Hepatocyte (in vitro differentiated cells): ENCODE results near the gene KCNN3. TPM values are rescaled to one million over a fixed set of nuclear protein-coding genes. Genes with fewer than 3 reads are reported as not detected.
A peak's percentile ranks its signal among the peaks of the same experiment; 100 is the strongest.

ENCODE experiments used
- DNase-seq: peaks from one replicate; pipeline ENCODE4 v3.0.0-alpha.2; 2016; ENCODE audit warnings: low spot score
- H2AFZ ChIP-seq: fragments of 200-600 bp; sonication (generic); 2 replicates; pipeline ENCODE4 v1.6.0; 2016; ENCODE audit warnings: antibody characterized with exemption, mild to moderate bottlenecking
- H3K27ac ChIP-seq: fragments of 200-600 bp; sonication (generic); 2 replicates; pipeline ENCODE4 v1.5.1; 2016; ENCODE audit warnings: mild to moderate bottlenecking
- H3K27me3 ChIP-seq: fragments of 200-600 bp; sonication (generic); 2 replicates; pipeline ENCODE4 v1.6.1; 2016
- H3K36me3 ChIP-seq: fragments of 200-600 bp; sonication (generic); replicated peaks from 2 replicates; pipeline ENCODE4 v1.5.1; 2016; ENCODE audit warnings: low read depth; ENCODE audit not compliant: insufficient read depth
- H3K4me1 ChIP-seq: fragments of 200-600 bp; sonication (generic); 2 replicates; pipeline ENCODE4 v1.5.1; 2016; ENCODE audit warnings: mild to moderate bottlenecking, moderate library complexity; ENCODE audit not compliant: insufficient read depth
- H3K4me2 ChIP-seq: fragments of 200-600 bp; sonication (generic); 2 replicates; pipeline ENCODE4 v1.6.0; 2016
- H3K4me3 ChIP-seq: fragments of 200-600 bp; sonication (generic); 2 replicates; pipeline ENCODE4 v1.5.1; 2016; ENCODE audit warnings: mild to moderate bottlenecking
- H3K79me2 ChIP-seq: fragments of 200-600 bp; sonication (generic); 2 replicates; pipeline ENCODE4 v1.6.0; 2017; ENCODE audit warnings: mild to moderate bottlenecking
- H3K9me2 ChIP-seq: fragments of 200-600 bp; sonication (generic); replicated peaks from 2 replicates; pipeline ENCODE4 v1.6.0; 2017; ENCODE audit warnings: mild to moderate bottlenecking; ENCODE audit not compliant: insufficient read depth
- H3K9me3 ChIP-seq: fragments of 200-600 bp; sonication (generic); 2 replicates; pipeline ENCODE4 v1.5.1; 2016; ENCODE audit warnings: low read depth, mild to moderate bottlenecking
- H4K20me1 ChIP-seq: fragments of 200-600 bp; sonication (generic); 2 replicates; pipeline ENCODE4 v1.6.0; 2016; ENCODE audit warnings: mild to moderate bottlenecking; ENCODE audit not compliant: insufficient read depth, poor library complexity, severe bottlenecking
- EZH2 ChIP-seq: fragments of 200-600 bp; sonication (generic); IDR thresholded peaks from 2 replicates; pipeline ENCODE4 v1.6.1; 2016; ENCODE audit warnings: antibody characterized with exemption, mild to moderate bottlenecking, borderline replicate concordance
- EZH2phosphoT487 ChIP-seq: fragments of 200-600 bp; sonication (generic); IDR thresholded peaks from one replicate; pipeline ENCODE4 v1.6.1; 2018; ENCODE audit warnings: antibody characterized with exemption, mild to moderate bottlenecking, low read depth, moderate library complexity; ENCODE audit not compliant: unreplicated experiment, severe bottlenecking
- WGBS: methylation state at CpG from one replicate; pipeline ENCODE4 v1.1.6; 2016; ENCODE audit warnings: low lambda C conversion rate; ENCODE audit errors: missing lambda C conversion rate; 5-methylcytosine and 5-hydroxymethylcytosine counted together
- polyA plus RNA-seq: library from polyadenylated mRNA; unstranded; fragments of >200 nt; fragmentation: Nextera tagmentation; extraction: Ambion mirVana; gene quantifications from 2 replicates; pipeline ENCODE4 v1.2.1, GENCODE V29; 2016
- total RNA-seq: library from RNA; depleted of rRNA; stranded (reverse); fragments of >200 nt; gene quantifications from 2 replicates; pipeline ENCODE4 v1.2.3, GENCODE V29; 2014
- TF ChIP-seq, protein P1 (sequence below): fragments of 200-600 bp; sonication (generic); IDR thresholded peaks from 2 replicates; pipeline ENCODE4 v1.5.1; 2016; ENCODE audit warnings: antibody characterized with exemption, mild to moderate bottlenecking; ENCODE audit not compliant: poor library complexity

KCNN3 gene
- total and polyA plus RNA-seq, 2 experiments from 2014 or later, result 0.56 to 0.67 TPM

GRCh38 chr1:154813300-154813816 lies 56.7 kb downstream of the KCNN3 start:
- peak; percentile 32 for DNase-seq
- no peak overlapping the region for H2AFZ ChIP-seq

DNA sequence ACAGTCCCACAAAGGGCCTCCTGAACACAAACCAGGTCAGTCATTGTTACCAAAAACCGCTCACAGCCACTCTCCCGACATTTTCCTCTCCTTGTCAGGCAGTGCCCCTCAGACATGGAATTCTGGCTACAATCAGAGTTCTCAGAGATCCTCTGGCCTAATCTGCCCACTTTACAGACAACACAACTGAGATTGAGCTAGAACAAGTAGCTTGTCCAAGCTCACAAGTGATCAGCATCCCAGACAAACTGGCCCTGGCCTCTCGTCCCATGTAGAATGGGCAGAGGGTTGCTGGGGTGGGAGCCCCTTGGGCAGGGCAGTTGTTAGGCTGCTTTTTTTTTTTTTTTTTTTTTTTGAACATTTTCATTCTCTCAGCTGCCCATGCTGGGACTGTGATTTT lies 57.2 kb downstream of the KCNN3 start:
- Histone ChIP-seq H3K4me2 (no peak overlapping the region), H3K27ac (no peak overlapping the region), H3K4me1 (no peaks in the 10 kb centered on the region), H4K20me1 (no peaks in the 10 kb centered on the region), H3K9me3 (no peaks in the 10 kb centered on the region), H3K4me3 (no peak overlapping the region), H3K79me2 (no peaks in the 10 kb centered on the region), H2AFZ (no peak overlapping the region), H3K27me3 (peaks cover 17% of the 10 kb centered on the region), H3K36me3 (no peaks in the 10 kb centered on the region), H3K9me2 (no peaks in the 10 kb centered on the region)
- WGBS, result 85% methylated on average over 3 of the region's 3 CpGs
- TF ChIP-seq, protein P1, sequence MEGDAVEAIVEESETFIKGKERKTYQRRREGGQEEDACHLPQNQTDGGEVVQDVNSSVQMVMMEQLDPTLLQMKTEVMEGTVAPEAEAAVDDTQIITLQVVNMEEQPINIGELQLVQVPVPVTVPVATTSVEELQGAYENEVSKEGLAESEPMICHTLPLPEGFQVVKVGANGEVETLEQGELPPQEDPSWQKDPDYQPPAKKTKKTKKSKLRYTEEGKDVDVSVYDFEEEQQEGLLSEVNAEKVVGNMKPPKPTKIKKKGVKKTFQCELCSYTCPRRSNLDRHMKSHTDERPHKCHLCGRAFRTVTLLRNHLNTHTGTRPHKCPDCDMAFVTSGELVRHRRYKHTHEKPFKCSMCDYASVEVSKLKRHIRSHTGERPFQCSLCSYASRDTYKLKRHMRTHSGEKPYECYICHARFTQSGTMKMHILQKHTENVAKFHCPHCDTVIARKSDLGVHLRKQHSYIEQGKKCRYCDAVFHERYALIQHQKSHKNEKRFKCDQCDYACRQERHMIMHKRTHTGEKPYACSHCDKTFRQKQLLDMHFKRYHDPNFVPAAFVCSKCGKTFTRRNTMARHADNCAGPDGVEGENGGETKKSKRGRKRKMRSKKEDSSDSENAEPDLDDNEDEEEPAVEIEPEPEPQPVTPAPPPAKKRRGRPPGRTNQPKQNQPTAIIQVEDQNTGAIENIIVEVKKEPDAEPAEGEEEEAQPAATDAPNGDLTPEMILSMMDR, result no peak
- TF ChIP-seq EZH2 (no peak), EZH2phosphoT487 (no peak)
- no peak for DNase-seq

More at GRCh38 chr1:154813300-154813816, 56.7 kb downstream of the KCNN3 start:
- H3K36me3 ChIP-seq, result no peaks in the 10 kb centered on the region
- WGBS, result 20% methylated on average over 18 of the region's 18 CpGs
- H3K9me3 ChIP-seq, result no peaks in the 10 kb centered on the region
- H3K4me3 ChIP-seq, result no peak overlapping the region
- no peak overlapping the region for H3K27ac ChIP-seq
- H3K27me3 ChIP-seq, result peaks cover 12% of the 10 kb centered on the region
- no peaks in the 10 kb centered on the region for H3K9me2 ChIP-seq
- peak overlapping the region; percentile 60 for H3K4me2 ChIP-seq
- no peaks in the 10 kb centered on the region for H3K4me1 ChIP-seq
- no peaks in the 10 kb centered on the region for H4K20me1 ChIP-seq
- H3K79me2 ChIP-seq, result no peaks in the 10 kb centered on the region
- TF ChIP-seq, protein P1, result no peak
- TF ChIP-seq EZH2phosphoT487 (no peak), EZH2 (no peak)

GRCh38 chr1:154810571-154810970 lies 59.5 kb downstream of the KCNN3 start:
- Histone ChIP-seq H3K4me3 (no peak overlapping the region), H2AFZ (no peak overlapping the region), H3K79me2 (no peaks in the 10 kb centered on the region), H4K20me1 (no peaks in the 10 kb centered on the region), H3K27me3 (peaks cover 28% of the 10 kb centered on the region), H3K9me2 (no peaks in the 10 kb centered on the region), H3K27ac (no peak overlapping the region), H3K4me1 (no peaks in the 10 kb centered on the region), H3K36me3 (no peaks in the 10 kb centered on the region), H3K4me2 (no peak overlapping the region), H3K9me3 (no peaks in the 10 kb centered on the region)
- TF ChIP-seq EZH2 (no peak), EZH2phosphoT487 (no peak)
- TF ChIP-seq, protein P1, result no peak
- WGBS, result 91% methylated on average over 1 of the region's 1 CpG
- no peak for DNase-seq
